ENCODE data around the gene CABP2.

- TF ChIP-seq GATA2 (IDR thresholded peaks at IDR 0.05; ENCODE audit: low read depth, low read length) (no peak), GATA3 (IDR thresholded peaks at IDR 0.05; ENCODE audit: low read depth, low read length) (no peak)
Observed at GRCh38 chr11:67539550-67539949, 16.3 kb upstream of the CABP2 start.

Measured in SH-SY5Y (cell line).